Activated CD4-positive, CD25-positive, alpha-beta regulatory T cell treated with anti-CD3 and anti-CD28 coated beads, Interleukin-2, amount 50 U/mL, for 16 hours (primary cell): Measurements from ENCODE around the gene ZNF256.

ENCODE experiments used
- DNase-seq: peaks from one replicate; pipeline ENCODE4 v3.0.0-alpha.2; 2020; ENCODE audit warnings: low read depth, low spot score

Gene ZNF256

DNA sequence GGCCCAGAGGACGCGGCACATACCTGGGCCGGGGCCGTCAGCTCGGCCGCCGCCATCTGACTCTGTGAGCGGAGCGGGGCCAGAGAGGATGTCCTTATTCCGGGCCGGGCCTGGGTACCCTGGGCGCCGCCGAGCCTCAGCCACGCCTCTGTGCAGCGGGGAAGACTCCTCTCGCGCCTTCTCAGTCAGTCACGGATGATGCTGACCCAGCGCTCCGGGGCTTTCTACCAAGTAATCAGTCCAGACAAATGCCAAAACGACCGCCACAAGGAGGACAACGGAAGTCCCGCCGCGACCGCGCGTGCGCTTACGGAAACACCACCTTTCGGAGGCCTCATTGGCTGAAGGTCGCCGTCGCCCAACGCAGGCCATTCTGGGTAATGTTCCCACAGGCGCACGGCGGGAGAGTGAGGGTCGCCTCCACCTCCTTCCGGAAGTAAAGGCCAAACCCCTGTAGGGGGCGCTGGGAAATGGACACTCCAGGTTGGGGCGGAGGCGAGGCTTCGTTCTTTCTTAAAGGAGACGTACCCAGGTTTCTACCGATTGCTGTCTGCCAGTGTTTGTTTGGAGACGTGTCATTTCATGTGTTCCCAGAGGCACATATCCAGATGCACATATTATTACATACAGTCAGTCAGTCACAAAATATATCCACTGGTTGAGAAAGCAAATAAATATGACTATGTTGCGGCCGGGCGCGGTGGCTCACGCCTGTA, at the start of gene ZNF256:
TSS of gene ZNF256 (minus strand) at position 288 of the 716 bp plus-strand sequence. CDS start at position 56, 232 bp downstream.
- DNase-seq, result peak; percentile 74

DNA sequence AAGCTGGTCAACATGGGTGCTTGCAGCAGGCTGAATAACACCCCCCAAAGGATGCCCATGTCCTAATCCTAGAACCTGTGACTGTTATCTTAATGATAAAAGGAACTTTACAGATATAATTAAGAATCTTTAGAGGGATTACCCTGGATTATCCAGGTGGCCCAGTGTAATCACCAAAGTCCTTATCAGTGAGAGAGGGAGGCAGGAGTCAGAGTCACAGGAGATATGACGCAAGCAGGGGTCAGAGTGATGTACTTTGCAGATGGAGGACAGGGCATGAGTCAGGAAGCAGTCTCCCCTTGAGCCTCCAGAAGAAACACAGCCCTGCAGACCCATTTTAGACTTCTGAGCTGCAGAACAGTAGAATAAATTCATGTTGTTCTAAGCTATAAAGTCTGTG, 45.3 kb upstream of the ZNF256 start:
- no peak for DNase-seq

DNA sequence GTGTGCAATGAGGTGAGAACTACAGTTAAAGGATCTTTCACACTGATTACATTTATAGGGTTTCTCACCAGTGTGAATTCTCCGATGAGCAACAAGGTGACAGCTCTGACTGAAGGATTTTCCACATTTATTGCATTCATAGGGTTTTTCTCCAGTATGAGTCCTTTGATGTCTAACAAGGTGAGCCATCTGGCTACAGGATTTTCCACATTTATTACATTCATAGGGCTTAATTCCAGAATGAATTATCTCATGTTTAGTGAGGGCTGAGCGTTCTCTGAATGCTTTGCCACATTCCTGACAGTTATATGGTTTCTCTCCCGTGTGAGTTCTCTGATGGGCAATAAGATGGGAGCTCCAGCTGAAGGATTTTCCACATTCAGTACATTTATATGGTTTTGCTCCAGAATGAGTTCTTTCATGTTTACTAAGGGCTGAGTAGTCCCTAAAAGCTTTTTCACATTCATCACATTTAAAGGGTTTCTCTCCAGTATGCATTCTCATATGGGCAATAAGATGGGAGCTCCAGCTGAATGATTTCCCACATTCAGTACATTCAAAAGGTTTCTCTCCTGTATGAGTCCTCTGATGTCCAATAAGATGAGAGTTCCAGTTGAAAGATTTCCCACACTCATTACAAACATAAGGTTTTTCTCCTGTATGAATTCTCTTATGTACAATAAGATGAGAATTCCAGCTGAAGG, 31.2 kb upstream of the ZNF256 start:
- DNase-seq, result no peak

DNA sequence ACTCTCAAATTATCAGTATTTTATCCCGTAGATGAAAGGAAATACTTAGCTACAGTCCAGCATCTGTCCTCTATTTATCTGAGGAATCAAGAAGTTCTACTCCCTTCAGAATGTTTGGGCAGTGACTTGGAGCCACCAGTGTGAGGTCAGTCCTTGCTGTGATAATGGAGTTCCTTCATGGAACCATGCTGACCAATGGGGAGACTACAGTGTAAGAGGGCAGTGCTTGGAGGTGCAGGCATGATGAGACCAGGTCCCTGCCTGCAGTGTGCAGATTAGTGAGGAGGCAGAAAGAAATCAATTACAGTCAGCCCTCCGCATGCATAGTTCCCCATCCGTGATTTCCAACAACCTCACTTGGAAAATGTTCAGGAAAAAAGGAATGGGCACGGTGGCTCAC, 26.9 kb upstream of the ZNF256 start, which contains the start of gene C19orf18:
TSS of gene C19orf18 (minus strand) at position 101 of the 400 bp plus-strand sequence. CDS start 102 bp downstream, outside the sequence.
- DNase-seq, result no peak

DNA sequence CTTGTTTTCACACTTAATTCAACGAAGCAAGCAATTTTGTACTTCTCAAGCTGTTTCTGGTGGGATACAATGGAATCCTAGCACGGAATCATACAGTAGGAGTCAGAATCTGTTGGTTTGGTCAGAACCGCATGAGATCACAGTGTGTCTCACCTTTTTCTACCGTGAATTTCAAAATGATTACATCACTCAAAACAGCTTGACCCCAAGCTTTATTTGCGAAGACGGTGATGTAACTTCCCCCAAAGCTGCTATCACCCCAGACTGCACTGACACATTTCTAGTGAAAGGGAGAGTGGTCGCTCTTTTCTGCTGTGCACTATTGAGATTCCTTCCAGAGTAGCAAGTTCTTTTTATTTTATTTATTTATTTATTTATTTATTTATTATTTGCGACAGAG, 17.3 kb upstream of the ZNF256 start:
- DNase-seq, result no peak

DNA sequence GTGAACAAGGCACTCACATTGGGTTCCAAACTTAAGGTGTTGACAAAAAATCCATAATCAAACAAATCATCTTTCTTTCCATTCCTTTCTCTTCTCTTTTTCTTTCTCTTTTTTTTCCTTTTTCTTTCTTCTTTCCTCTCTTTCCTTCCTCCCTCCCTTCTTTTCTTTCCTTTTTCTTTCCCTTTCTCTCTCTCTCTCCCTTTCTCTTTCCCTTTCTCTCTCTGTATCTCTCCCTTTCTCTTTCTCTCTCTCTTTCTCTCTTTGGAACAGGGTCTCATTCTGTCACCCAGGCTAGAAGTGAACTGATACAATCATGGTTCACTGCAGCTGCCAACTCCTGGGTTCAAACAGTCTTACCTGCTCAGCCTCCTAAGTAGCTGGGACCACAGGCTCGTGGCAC, 14.3 kb upstream of the ZNF256 start:
- no peak for DNase-seq

DNA sequence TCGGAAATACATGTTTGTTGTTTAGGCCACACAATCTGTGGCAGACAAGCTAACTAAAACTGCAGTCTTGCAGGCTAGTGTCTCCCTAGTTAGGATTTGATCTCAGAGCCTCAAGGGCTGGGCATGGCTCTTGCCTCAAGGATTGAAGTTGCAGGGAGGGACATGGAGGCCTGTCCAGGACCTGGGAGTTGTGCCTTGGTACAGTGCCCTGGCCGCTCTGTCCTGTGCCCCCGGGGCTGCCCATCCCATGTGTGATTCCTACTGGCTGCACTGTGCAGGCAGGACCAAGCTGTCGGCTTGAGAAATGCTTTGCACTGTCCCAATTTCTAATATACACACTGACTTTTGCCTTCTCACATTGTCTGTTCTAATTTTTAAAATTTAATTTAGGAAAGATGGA, 7.5 kb upstream of the ZNF256 start:
- no peak for DNase-seq

DNA sequence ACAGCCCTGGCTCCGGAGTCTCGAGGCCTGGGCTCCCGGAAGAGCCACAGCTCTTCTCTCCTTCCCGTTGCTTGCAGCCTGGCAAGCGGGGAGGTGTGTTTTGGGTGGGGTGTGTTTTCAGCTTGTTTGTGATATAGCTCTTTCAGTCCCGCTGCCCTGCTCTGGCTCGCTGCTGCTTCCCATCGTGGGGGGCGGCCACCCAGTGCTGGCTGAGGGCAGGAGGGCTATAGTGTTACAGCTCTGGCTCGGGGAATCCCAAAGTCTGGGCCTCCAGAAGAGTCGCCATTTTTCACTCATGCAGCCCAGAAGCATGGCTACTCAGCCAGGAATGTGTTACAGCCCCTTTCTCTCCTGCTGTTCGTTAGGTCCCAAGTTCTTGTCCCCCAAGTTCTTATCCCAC, 2.2 kb upstream of the ZNF256 start:
- no peak for DNase-seq

DNA sequence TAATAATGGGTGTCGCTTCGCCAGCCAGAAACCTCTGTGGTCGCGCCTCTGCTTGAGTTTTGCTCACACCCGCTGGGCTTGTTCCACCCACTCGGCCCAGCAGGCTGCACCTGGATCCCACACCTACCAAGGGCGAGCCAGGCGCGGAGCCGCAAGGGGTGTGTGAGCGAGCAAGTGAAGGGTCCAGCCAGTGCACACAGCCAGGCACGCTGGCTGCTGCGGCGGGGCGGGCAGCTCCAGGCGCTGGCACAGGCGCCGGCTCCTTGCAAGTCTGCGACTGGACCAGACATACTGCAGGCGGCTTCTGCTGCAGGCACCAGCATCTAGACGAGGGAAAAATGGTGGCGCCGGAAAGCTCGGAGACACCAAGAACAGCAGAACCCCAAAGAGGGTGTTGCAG, 1.8 kb upstream of the ZNF256 start:
- no peak for DNase-seq

DNA sequence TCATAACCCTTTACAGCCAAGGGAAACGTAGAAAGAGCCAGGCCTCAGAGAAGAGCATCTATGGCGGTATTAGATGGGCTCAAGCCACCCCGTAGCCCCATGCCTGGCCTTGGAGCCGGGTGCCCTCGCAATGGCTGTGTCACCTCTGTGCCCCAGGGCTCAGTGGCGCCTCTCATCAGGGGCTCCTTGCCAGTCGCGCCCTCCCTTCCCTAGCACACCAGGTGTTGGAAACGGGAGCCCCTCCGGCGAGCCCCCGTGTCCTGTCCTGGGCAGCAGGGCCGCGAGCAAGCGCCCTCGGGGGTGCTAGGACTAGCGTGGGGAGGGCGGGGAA, 453 bp downstream of the ZNF256 start:
- DNase-seq, result no peak

DNA sequence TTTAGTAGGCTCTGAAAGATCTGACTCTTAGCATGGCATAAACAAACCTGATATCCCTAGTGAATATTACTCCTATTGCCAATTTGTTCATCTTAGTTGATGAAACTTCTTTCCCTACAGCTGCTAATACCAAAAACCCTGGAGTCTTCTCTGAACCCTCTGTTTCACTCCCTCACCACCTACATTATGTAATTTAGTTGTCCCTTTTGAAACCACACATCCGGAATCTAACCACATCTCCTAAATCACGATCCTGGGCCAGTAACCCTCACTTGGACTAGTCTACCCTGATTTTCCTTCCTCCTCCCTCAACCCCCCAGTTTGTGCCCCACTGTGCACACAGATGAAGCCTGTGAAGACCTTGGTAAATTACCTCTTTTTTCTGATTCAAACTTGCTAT, 1.2 kb downstream of the ZNF256 start:
- DNase-seq, result no peak

DNA sequence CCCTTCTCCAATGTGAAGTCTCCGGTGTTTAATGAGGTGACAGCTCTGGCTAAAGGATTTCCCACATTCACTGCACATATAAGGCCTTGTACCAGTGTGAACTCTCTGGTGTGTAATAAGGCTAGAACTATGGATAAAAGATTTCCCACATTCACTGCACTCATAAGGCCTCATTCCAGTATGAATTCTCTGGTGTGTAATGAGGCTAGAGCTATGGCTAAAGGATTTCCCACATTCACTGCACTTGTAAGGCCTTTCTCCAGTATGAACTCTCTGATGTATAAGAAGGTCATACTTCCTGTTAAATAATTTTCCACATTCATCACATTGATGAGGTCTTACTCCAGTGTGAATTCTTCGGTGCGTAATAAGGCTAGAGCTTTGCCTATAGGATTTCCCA, 5.9 kb downstream of the ZNF256 start:
- DNase-seq, result no peak

DNA sequence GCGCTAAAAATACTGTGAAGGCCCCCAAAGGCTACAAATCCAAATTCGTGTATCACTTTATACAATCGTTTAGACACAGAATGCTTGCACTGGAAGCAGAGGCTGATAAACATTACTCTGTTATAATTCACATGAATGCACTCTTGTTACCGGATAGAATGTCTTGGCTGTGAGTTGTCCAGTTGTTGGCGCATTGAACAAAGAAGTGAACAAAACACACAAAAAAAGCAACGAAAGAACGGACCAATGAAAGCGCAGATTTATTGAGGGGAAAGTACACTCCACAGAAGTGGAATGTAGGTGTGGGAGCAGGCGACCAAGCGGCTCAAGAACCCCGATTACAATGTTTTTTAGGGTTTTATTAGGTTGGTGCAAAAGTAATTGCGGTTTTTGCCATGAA, 11.8 kb downstream of the ZNF256 start:
- DNase-seq, result no peak

DNA sequence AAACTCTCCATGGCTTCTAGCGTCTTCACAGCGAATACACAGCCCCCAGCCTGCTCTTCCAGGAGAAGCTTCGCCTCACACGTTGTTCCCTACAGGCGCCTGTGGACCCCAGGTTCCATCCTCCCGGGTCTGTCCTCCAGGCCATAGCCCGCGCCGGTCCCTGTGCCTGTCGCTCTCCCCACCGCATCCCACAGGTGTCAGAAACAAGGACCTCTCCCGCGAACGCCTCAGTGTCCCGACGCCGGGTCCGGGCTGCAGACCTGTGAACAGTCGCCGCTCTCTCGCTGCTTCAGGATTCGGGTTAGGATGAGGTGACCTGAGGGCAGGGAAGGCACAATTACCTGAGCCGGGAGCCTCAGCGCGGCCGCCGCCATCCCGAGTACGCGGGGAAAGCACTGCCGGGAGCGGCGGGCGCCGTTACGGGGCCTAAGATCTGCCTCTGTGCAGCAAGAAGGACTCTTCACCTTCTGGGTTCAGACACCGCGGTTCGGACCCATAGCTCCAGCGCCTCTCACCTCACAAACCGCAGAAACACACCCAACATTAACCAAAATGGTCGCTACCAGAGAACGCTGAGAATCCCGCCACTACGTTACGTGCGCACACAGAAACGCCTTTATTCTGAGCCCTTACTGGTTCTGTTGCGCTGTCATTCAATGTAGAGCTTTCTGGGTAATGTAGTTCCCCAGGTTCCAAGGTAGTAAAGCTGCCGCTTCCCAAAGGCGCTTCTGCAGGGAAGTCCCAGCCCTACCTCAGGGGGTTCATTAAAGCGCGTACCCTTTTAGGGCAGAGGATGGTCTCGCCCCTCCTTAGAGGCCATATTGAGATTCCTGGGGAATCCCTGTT, 12.5 kb downstream of the ZNF256 start, which contains the start of gene ZNF418:
TSS of gene ZNF418 (minus strand) at position 583 of the 846 bp plus-strand sequence. CDS start 1,580 bp downstream, outside the sequence.
- no peak for DNase-seq

DNA sequence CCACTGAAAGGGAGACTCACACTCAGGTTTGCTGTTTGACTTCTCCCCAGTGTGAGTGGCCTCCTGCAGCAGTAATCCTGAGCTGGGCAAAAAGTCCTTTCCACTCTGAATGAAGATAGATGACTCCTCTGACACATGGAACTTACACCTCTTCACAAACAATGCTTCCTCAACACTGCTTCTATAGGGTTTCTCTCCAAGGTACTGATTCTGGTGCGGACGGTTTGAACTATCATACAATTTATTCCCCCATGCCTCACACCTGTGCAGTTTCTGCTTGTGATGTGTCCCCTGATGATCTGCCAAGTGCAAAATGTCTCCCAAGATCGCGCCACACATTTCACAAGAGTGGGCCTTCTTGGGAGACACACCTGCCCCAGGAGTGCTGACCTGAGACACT, 19.9 kb downstream of the ZNF256 start:
- no peak for DNase-seq

DNA sequence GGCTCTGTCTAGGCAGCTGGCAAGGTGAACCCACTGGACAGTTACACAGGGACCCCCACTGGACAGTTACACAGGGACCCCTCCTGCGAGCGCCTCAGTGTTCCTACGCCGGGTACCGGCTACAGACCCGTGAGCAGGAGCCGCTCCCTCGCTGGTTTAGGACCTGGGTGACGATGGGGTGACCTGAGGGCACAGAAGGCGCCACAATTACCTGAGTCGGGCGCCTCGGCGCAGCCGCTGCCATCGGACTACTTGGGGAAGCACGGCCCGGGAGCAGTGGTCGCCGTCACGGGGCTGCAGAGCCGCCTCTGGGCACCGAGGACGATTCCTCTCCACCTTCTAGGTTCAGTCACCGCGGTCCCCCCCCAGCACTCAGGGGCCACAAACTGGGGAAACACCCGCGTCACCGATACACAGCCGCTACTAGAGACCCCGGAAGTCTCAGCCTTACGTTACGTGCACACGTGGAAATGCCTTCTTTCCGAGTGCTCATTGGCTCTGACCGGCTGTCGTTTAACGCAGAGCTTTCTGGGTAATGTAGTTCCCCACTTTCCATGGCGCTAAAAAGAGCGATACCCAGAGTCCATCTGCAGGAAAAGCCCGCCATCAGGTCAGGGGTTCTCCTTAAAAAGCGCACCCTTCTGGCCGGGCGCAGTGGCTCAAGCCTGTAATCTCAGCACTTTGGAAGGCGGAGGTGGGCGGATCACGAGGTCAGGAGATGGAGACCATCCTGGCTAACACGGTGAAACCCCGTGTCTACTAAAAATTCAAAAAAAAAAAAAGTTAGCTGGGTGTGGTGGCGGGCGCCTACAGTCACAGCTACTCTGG, 31.1 kb downstream of the ZNF256 start, which contains the start of gene ZNF417:
TSS of gene ZNF417 (minus strand) at position 425 of the 828 bp plus-strand sequence. CDS start at position 244, 181 bp downstream.
- DNase-seq, result peak; percentile 82

DNA sequence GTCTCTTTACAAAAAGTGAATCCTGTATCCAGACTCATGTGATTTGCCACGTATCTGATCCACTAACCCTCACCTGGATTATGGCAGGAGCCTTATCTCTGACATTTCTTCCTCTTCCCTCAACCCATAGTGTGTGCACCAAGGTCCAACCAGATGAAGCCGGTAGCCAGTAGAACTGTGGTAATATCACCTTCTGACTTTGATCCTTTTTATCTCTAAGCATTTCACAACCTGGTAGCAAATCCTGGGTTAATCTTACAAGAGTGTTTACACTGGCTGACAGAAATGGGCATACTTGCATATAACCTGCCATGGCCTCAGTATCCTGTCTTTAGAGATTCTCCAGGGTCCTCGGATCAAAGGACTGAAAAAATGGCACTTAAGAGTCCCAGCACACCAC, 33.0 kb downstream of the ZNF256 start:
- DNase-seq, result no peak

DNA sequence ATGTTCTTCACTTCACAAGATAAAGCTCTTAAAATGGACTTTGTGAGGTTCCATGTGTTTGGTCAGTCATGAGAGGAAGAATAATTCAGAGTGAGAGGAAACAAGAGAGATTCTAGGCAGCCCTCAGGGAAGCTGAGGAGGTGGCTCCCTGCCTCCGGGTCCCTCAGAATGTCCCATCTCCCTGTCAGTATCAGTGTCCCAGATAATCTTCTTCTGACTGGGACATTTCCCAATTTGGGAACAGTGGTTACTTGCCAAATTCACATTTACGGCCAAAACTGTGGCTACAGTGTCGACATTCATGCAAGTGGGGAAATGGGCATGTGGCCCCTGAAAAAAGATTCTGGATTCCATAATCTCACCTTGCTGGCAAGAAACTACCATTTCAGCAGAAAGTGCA, 40.1 kb downstream of the ZNF256 start:
- DNase-seq, result no peak

DNA sequence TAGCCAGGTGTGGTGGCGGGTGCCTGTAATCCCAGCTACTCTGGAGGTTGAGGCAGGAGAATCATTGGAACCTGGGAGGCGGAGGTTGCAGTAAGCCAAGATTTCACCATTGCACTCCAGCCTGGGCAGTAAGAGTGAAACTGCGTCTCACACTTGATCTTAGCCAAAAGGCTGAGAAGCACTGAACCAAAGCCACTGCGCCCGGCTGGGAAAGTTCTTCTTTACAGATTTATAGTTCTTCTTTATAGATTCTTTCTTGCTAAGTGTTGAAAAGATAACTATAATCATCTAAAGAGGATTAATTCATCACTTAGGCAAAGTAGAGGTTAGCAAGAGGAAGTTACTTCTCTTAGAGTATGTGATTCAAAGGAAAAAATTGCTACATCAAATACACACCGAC, 42.2 kb downstream of the ZNF256 start:
- no peak for DNase-seq

DNA sequence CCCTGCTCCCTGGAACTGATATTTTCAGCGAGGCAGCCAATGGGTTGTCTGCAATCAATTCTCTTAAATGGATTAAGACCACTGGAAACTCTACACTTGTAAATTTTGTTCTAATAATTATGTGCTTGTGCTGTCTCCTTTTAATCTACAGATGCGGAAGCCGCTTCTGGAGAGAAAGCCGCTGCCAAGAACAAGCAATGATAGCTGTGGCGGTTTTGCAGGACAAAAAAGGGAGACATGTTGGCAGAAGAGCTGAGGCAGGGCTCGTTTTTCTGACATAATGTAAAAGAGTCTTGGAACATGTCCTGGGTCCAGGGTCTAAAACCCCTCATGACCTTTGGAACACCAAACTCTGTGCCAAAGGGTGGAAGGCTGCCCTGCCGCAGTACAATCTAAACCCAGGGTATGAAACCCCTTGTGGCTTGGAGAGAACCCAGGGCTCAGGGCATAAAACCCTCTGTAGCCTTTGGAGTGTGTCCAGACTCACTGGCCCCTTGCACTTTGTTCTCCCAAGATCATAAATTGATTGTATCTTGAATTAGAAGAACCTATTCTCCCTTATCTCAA, 43.8 kb downstream of the ZNF256 start:
- DNase-seq, result no peak

DNA sequence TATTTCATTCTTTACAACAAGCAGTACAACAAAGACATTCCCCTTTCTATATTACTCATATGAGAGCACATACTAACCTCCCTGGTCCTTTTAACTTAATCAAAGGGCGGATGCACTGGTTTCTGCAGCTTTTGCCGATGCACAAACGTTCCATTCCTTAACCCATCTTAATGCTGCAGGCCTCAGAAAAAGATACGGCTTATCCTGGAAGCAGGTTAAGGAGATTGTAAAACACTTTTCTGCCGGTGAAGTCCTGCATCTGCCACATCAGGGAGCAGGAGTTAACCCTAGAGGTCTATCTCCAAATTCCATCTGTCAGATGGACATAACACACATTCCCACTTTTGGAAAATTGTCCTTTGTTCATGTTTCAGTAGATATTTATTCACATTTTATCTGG, 47.2 kb downstream of the ZNF256 start:
- DNase-seq, result no peak
